ENCODE measurements around the gene NXT1. TPM values are rescaled to one million over a fixed set of nuclear protein-coding genes. Genes with fewer than 3 reads are reported as not detected.

NXT1 gene
- total and polyA plus RNA-seq, 2 of the 4 experiments (the other 2 are of a cell fraction), result 23.6 to 25.5 TPM

DNA sequence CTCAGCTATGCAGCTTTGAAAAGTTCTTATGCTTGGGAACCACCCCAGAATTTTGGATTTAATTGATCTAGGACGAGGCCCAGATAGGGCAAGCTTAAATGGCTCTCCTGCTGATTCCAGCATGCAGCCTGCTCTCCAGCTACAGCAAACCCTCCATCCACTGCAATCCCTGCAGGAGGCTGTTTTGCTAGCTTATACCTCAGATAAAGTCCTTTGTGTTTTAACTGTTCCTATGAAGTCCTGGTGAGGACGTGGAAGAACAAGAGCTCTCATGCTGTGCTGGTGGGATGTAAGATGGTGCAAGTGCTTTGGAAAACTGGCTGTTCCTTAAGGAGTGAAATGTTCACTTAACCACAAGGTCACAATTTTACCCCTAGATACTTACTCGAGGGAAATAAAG, 25.5 kb upstream of the NXT1 start:
- H3K79me1 ChIP-seq (ENCODE audit: low read depth in 1 of 2, low read length in 2 of 2), result no peaks in the 10 kb centered on the region
- BruUV-seq (replicated peaks), result no TSS peak
- no peak overlapping the region for H3K4ac ChIP-seq (ENCODE audit: low read depth, low read length)
- 33% methylated on average over 1 of the region's 3 CpGs; no CpG with 5 or more reads in 1 of the 2 experiments for WGBS, 2 experiments (ENCODE audit: extremely low coverage in 2 of 2, insufficient read length in 1 of 2)
- H3K14ac ChIP-seq (replicated peaks; ENCODE audit: low read depth, low read length), result no peak overlapping the region
- H4K5ac ChIP-seq (ENCODE audit: low read depth, low read length), result no peak overlapping the region
- no peak overlapping the region for H2BK5ac ChIP-seq (ENCODE audit: low read depth, low read length, poor library complexity, severe bottlenecking)
- H3K4me3 ChIP-seq (ENCODE audit: insufficient read depth, low read depth, low read length), result no peak overlapping the region
- H4K8ac ChIP-seq (ENCODE audit: low read depth in 2 of 2, low read length in 2 of 2), result no peak overlapping the region
- H4K91ac ChIP-seq (ENCODE audit: insufficient read depth, low read depth, low read length), result no peak overlapping the region
- no peak overlapping the region for H2AFZ ChIP-seq (replicated peaks; ENCODE audit: low read length, poor library complexity)
- ChIA-PET CTCF (no interaction called here), POLR2A (ENCODE audit: unreplicated experiment) (no interaction called here)
- no peak overlapping the region for H2BK15ac ChIP-seq (ENCODE audit: low read depth, low read length)
- no peaks in the 10 kb centered on the region for H4K20me1 ChIP-seq (ENCODE audit: insufficient read depth, low read length)
- no peak overlapping the region for H2BK120ac ChIP-seq (ENCODE audit: low read depth, low read length)
- H2BK20ac ChIP-seq (ENCODE audit: low read depth, low read length), result no peak overlapping the region
- no peaks in the 10 kb centered on the region for H3K4me1 ChIP-seq (ENCODE audit: control insufficient read depth, insufficient read depth, low read length)
- no peak overlapping the region for H2AK5ac ChIP-seq (ENCODE audit: low read depth, low read length)
- no peaks in the 10 kb centered on the region for H3K9me3 ChIP-seq (ENCODE audit: control insufficient read depth, insufficient read depth, low read length)
- H3K18ac ChIP-seq (ENCODE audit: low read depth, low read length), result no peak overlapping the region
- H3K4me2 ChIP-seq (ENCODE audit: low read depth, low read length), result no peak overlapping the region
- H3K36me3 ChIP-seq (ENCODE audit: control insufficient read depth, insufficient read depth, low read length), result no peaks in the 10 kb centered on the region
- H3K56ac ChIP-seq (ENCODE audit: extremely low read depth, insufficient read depth, low read length), result no peak overlapping the region
- TF ChIP-seq, protein P1, sequence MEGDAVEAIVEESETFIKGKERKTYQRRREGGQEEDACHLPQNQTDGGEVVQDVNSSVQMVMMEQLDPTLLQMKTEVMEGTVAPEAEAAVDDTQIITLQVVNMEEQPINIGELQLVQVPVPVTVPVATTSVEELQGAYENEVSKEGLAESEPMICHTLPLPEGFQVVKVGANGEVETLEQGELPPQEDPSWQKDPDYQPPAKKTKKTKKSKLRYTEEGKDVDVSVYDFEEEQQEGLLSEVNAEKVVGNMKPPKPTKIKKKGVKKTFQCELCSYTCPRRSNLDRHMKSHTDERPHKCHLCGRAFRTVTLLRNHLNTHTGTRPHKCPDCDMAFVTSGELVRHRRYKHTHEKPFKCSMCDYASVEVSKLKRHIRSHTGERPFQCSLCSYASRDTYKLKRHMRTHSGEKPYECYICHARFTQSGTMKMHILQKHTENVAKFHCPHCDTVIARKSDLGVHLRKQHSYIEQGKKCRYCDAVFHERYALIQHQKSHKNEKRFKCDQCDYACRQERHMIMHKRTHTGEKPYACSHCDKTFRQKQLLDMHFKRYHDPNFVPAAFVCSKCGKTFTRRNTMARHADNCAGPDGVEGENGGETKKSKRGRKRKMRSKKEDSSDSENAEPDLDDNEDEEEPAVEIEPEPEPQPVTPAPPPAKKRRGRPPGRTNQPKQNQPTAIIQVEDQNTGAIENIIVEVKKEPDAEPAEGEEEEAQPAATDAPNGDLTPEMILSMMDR (conservative IDR thresholded peaks at IDR 0.05; ENCODE audit: low read depth, low read length), result no peak
- TF ChIP-seq CHD1 (IDR thresholded peaks at IDR 0.05; ENCODE audit: low read depth, low read length) (no peak), POLR2A (IDR thresholded peaks at IDR 0.05; ENCODE audit: low read depth, low read length) (no peak), NFE2L2 (IDR thresholded peaks at IDR 0.05; ENCODE audit: low read depth, low read length) (no peak), RCOR1 (IDR thresholded peaks at IDR 0.05; ENCODE audit: insufficient replicate concordance, low read length) (no peak), MAFK (IDR thresholded peaks at IDR 0.05; ENCODE audit: low read depth, low read length) (no peak), MAZ (IDR thresholded peaks at IDR 0.05; ENCODE audit: borderline replicate concordance, low read depth, low read length) (no peak), RAD21 (IDR thresholded peaks at IDR 0.05; ENCODE audit: low read length) (no peak), BHLHE40 (IDR thresholded peaks at IDR 0.05; ENCODE audit: low read depth, low read length) (no peak), MXI1 (IDR thresholded peaks at IDR 0.05; ENCODE audit: borderline replicate concordance, low read depth, low read length) (no peak), RFX5 (IDR thresholded peaks at IDR 0.05; ENCODE audit: low read depth, low read length) (no peak), SMC3 (IDR thresholded peaks at IDR 0.05; ENCODE audit: low read depth, low read length) (no peak), CEBPB (IDR thresholded peaks at IDR 0.05; ENCODE audit: low read depth, low read length) (no peak), FOS (IDR thresholded peaks at IDR 0.05; ENCODE audit: low read depth, low read length) (no peak)
- TF ChIP-seq, protein P2, sequence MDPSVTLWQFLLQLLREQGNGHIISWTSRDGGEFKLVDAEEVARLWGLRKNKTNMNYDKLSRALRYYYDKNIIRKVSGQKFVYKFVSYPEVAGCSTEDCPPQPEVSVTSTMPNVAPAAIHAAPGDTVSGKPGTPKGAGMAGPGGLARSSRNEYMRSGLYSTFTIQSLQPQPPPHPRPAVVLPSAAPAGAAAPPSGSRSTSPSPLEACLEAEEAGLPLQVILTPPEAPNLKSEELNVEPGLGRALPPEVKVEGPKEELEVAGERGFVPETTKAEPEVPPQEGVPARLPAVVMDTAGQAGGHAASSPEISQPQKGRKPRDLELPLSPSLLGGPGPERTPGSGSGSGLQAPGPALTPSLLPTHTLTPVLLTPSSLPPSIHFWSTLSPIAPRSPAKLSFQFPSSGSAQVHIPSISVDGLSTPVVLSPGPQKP (IDR thresholded peaks at IDR 0.05; ENCODE audit: borderline replicate concordance, low read depth, low read length), result no peak
- TF ChIP-seq, protein P3, sequence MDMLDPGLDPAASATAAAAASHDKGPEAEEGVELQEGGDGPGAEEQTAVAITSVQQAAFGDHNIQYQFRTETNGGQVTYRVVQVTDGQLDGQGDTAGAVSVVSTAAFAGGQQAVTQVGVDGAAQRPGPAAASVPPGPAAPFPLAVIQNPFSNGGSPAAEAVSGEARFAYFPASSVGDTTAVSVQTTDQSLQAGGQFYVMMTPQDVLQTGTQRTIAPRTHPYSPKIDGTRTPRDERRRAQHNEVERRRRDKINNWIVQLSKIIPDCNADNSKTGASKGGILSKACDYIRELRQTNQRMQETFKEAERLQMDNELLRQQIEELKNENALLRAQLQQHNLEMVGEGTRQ (IDR thresholded peaks at IDR 0.05; ENCODE audit: low read depth, low read length), result no peak
- no peak overlapping the region for H3K23ac ChIP-seq (ENCODE audit: low read depth, low read length)
- no peak for DNase-seq
- intact Hi-C loops (cut with micrococcal nuclease), result no loop called here
- H3K27me3 ChIP-seq (ENCODE audit: control insufficient read depth, insufficient read depth, low read length), result 0 out of 2 replicates have a peak, but pooled peaks cover 2% of the 10 kb centered on the region
- dilution Hi-C loops (cut with HindIII; ENCODE audit: low sequenced_read_pairs, unreplicated experiment), result no loop called here
- no peak for ATAC-seq (ENCODE audit: low read depth)
- no peak overlapping the region for H2AK9ac ChIP-seq (replicated peaks; ENCODE audit: low read depth, low read length, poor library complexity)
- no peak overlapping the region for H3K27ac ChIP-seq (ENCODE audit: insufficient read depth, low read length)
- no peak overlapping the region for H3K9ac ChIP-seq (ENCODE audit: low read depth, low read length)
- no peaks in the 10 kb centered on the region for H3K9me1 ChIP-seq (ENCODE audit: insufficient read depth, low read length)
- in situ Hi-C loops (cut with MboI; ENCODE audit: low sequenced_read_pairs), result loop anchor here (25.0 kb wide), 1 partner anchor 988 kb away; no protein-coding TSS in a partner anchor

All from IMR-90 (cell line).